ENCODE results near the gene SMARCA4. TPM values are rescaled to one million over a fixed set of nuclear protein-coding genes. Genes with fewer than 3 reads are reported as not detected.

The SMARCA4 gene
- total and polyA plus RNA-seq, 4 donors = 15.9 to 35.4 (median 22.5) TPM

DNA sequence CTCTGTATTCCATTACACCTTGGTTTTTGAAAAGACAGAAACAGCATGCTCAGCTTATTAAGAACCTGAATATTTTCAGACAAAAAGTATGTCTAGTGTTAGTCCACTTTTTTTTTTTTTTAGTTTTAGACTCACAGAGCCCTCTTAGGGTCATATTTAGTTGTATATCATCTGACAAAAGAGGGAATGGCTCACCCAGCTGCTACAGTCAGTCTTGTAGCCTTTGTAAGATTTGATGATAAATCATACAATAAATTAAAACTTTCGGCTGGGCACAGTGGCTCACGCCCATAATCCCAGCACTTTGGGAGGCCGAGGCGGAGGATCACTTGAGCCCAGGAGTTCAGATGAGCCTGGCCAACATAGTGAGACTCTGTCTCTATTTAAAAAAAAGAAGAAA, 84.7 kb downstream of the SMARCA4 start (continued):
- no peak for TF ChIP-seq ATF3 (IDR thresholded peaks at IDR 0.05)

DNA sequence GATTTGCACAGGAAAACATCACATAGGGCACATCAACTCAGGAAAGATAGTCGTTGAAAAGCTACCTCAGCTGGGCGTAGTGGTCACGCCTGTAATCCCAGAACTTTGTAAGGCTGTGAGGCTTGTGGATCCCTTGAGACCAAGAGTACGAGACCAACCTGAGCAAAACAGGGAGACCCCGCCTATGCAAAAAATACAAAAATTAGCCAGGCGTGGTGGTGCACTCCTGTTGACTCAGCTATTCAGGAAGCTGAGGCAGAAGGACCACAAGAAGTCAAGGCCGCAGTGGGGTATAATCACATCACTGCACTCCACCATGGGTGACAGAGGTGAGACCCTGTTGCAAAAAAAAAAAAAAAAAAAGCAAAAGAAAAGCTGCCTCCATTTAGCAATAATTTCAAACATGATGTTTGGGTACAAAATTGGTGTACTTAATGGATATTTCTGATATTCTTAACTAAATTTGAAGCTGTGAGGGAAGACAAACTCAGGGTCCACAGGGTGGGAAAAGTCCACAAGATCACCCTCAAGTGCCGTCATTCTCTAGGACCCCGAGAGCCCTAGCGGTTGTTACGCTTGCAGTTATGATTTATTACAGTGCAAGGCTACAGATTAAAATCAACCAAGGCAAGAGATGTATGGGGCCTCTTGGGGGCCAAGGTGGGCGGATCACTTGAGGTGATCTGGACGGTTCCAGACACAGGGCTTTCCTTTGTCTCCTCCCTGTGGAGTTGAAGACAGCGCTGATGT, 86.0 kb downstream of the SMARCA4 start:
- no peaks in the 10 kb centered on the region for H3K4me1 ChIP-seq (ENCODE audit: control insufficient read depth in 4 of 4, insufficient read depth in 4 of 4, low read length in 3 of 4)
- no peak for DNase-seq (ENCODE audit: low spot score)
- H3K27me3 ChIP-seq (ENCODE audit: control insufficient read depth in 4 of 4, insufficient read depth in 4 of 4, low read length in 3 of 4) = no peaks in the 10 kb centered on the region
- no peak overlapping the region for H3K9ac ChIP-seq (ENCODE audit: low read depth in 1 of 2, low read length in 2 of 2)
- no peak overlapping the region for H3K4me3 ChIP-seq (ENCODE audit: low read depth in 1 of 3, low read length in 3 of 3)
- H3K27ac ChIP-seq (ENCODE audit: low read depth in 1 of 2, low read length in 2 of 2) = no peak overlapping the region
- WGBS = 95% methylated on average over 14 of the region's 14 CpGs
- peaks cover 0 to 9% (median 3%) of the 10 kb centered on the region in 4 donors for H3K36me3 ChIP-seq (ENCODE audit: control insufficient read depth in 4 of 4, insufficient read depth in 3 of 4, low read depth in 1 of 4, low read length in 3 of 4)
- no peak for TF ChIP-seq SP1 (IDR thresholded peaks at IDR 0.05)
- TF ChIP-seq GABPA (IDR thresholded peaks at IDR 0.05 in 1 of 2, conservative IDR thresholded peaks at IDR 0.05 in 1 of 2) = no peak
- TF ChIP-seq, protein P1, sequence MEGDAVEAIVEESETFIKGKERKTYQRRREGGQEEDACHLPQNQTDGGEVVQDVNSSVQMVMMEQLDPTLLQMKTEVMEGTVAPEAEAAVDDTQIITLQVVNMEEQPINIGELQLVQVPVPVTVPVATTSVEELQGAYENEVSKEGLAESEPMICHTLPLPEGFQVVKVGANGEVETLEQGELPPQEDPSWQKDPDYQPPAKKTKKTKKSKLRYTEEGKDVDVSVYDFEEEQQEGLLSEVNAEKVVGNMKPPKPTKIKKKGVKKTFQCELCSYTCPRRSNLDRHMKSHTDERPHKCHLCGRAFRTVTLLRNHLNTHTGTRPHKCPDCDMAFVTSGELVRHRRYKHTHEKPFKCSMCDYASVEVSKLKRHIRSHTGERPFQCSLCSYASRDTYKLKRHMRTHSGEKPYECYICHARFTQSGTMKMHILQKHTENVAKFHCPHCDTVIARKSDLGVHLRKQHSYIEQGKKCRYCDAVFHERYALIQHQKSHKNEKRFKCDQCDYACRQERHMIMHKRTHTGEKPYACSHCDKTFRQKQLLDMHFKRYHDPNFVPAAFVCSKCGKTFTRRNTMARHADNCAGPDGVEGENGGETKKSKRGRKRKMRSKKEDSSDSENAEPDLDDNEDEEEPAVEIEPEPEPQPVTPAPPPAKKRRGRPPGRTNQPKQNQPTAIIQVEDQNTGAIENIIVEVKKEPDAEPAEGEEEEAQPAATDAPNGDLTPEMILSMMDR (IDR thresholded peaks at IDR 0.05; ENCODE audit: low read depth, low read length, missing input control) = no peak
- no peak for TF ChIP-seq FOXA1 (IDR thresholded peaks at IDR 0.05)
- TF ChIP-seq HNF4G (IDR thresholded peaks at IDR 0.05) = no peak
- no peak for TF ChIP-seq JUND (IDR thresholded peaks at IDR 0.05)
- no peak for TF ChIP-seq FOXA2 (IDR thresholded peaks at IDR 0.05)
- no peak for TF ChIP-seq RAD21 (IDR thresholded peaks at IDR 0.05)
- TF ChIP-seq, protein P2, sequence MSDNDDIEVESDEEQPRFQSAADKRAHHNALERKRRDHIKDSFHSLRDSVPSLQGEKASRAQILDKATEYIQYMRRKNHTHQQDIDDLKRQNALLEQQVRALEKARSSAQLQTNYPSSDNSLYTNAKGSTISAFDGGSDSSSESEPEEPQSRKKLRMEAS (IDR thresholded peaks at IDR 0.05) = no peak
- no peak for TF ChIP-seq TAF1 (conservative IDR thresholded peaks at IDR 0.05)
- no peak for TF ChIP-seq YY1 (IDR thresholded peaks at IDR 0.05)
- no peak for TF ChIP-seq ATF3 (IDR thresholded peaks at IDR 0.05)
- no peak for TF ChIP-seq HNF4A (conservative IDR thresholded peaks at IDR 0.05)
- no peak for TF ChIP-seq REST (IDR thresholded peaks at IDR 0.05)
- no peak for TF ChIP-seq NR2F2 (IDR thresholded peaks at IDR 0.05)
- TF ChIP-seq, protein P3, sequence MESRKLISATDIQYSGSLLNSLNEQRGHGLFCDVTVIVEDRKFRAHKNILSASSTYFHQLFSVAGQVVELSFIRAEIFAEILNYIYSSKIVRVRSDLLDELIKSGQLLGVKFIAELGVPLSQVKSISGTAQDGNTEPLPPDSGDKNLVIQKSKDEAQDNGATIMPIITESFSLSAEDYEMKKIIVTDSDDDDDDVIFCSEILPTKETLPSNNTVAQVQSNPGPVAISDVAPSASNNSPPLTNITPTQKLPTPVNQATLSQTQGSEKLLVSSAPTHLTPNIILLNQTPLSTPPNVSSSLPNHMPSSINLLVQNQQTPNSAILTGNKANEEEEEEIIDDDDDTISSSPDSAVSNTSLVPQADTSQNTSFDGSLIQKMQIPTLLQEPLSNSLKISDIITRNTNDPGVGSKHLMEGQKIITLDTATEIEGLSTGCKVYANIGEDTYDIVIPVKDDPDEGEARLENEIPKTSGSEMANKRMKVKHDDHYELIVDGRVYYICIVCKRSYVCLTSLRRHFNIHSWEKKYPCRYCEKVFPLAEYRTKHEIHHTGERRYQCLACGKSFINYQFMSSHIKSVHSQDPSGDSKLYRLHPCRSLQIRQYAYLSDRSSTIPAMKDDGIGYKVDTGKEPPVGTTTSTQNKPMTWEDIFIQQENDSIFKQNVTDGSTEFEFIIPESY (IDR thresholded peaks at IDR 0.05) = no peak
- H3K9me3 ChIP-seq (ENCODE audit: control insufficient read depth in 4 of 4, low read length in 3 of 4) = no peaks in the 10 kb centered on the region

Measured in liver (tissue), 9 donors.